ENCODE data around the gene ZBTB42.

The ZBTB42 gene

GRCh38 chr14:104843442-104844305 lies 42.8 kb downstream of the ZBTB42 start:
- DNase-seq (ENCODE audit: low spot score) = no peak

- no peak for DNase-seq (ENCODE audit: low spot score)
These were observed 43.6 kb downstream of the ZBTB42 start for GRCh38 chr14:104844306-104845032.

GRCh38 chr14:104845033-104845666 lies 44.2 kb downstream of the ZBTB42 start:
- DNase-seq (ENCODE audit: low spot score) = no peak

GRCh38 chr14:104845834-104846441 lies 45.0 kb downstream of the ZBTB42 start:
- no peak for DNase-seq (ENCODE audit: low spot score)

- peak; percentile 32 for DNase-seq (ENCODE audit: low spot score)
These were observed 51.4 kb downstream of the ZBTB42 start for GRCh38 chr14:104852280-104852663.

Data from D341Med (cell line).